Keratinocyte (primary cell): ENCODE results near the gene CCDC146. TPM values are rescaled to one million over a fixed set of nuclear protein-coding genes. Genes with fewer than 3 reads are reported as not detected.

Experiments
- DNase-seq: peaks from one replicate; pipeline ENCODE4 v3.0.0-alpha.2; 2011; ENCODE audit warnings: low read depth, missing footprints, low spot score
- FAIRE-seq: peaks from 2 replicates; lab custom pipeline; 2011; peaks lifted over from hg19 to GRCh38; lab: Jason Lieb, UNC
- H2AFZ ChIP-seq: 2 replicates; pipeline ENCODE4 v1.6.0; 2012; ENCODE audit warnings: low read length, control low read depth, inconsistent platforms; ENCODE audit not compliant: control insufficient read depth
- H3K27ac ChIP-seq: 2 replicates; pipeline ENCODE4 v1.5.1; 2011; ENCODE audit warnings: low read length; ENCODE audit not compliant: control insufficient read depth, insufficient read depth
- H3K27me3 ChIP-seq: 3 replicates; pipeline ENCODE4 v1.6.0; 2011; ENCODE audit warnings: low read length; ENCODE audit not compliant: control insufficient read depth, insufficient read depth; ENCODE audit errors: extremely low read depth
- H3K36me3 ChIP-seq, 2 experiments: 2 replicates in 1 of 2; 3 replicates in 1 of 2; pipeline ENCODE4 v1.5.1; 2011; ENCODE audit warnings: low read length in 2 of 2, mild to moderate bottlenecking in 1 of 2; ENCODE audit not compliant: control insufficient read depth in 2 of 2, insufficient read depth in 2 of 2; ENCODE audit errors: extremely low read depth in 1 of 2
- H3K4me1 ChIP-seq: 3 replicates; pipeline ENCODE4 v1.5.1; 2011; ENCODE audit warnings: low read length; ENCODE audit not compliant: control insufficient read depth, insufficient read depth; ENCODE audit errors: extremely low read depth
- H3K4me2 ChIP-seq: 3 replicates; pipeline ENCODE4 v1.6.0; 2011; ENCODE audit warnings: low read depth, low read length; ENCODE audit not compliant: control insufficient read depth, insufficient read depth; ENCODE audit errors: extremely low read depth
- H3K4me3 ChIP-seq, 3 experiments: fragments of 200-600 bp in 1 of 3; sonication (generic) in 1 of 3; 2 replicates in 2 of 3; 3 replicates in 1 of 3; pipeline ENCODE4 v1.5.1; 2011 to 2016; ENCODE audit warnings: low read length in 3 of 3, mild to moderate bottlenecking in 3 of 3, control low read depth in 2 of 3, inconsistent platforms in 1 of 3, low read depth in 1 of 3, mixed read lengths in 1 of 3, mixed run types in 1 of 3, moderate library complexity in 1 of 3; ENCODE audit not compliant: control insufficient read depth in 2 of 3, insufficient read depth in 2 of 3; ENCODE audit errors: extremely low read depth in 1 of 3
- H3K79me2 ChIP-seq: 2 replicates; pipeline ENCODE4 v1.6.0; 2012; ENCODE audit warnings: low read length; ENCODE audit not compliant: control insufficient read depth, insufficient read depth
- H3K9ac ChIP-seq: 3 replicates; pipeline ENCODE4 v1.6.0; 2011; ENCODE audit warnings: low read length; ENCODE audit not compliant: control insufficient read depth, insufficient read depth; ENCODE audit errors: extremely low read depth
- H3K9me1 ChIP-seq: 3 replicates; pipeline ENCODE4 v1.6.0; 2011; ENCODE audit warnings: low read length; ENCODE audit not compliant: control insufficient read depth, insufficient read depth; ENCODE audit errors: extremely low read depth
- H3K9me3 ChIP-seq: 2 replicates; pipeline ENCODE4 v1.5.1; 2012; ENCODE audit warnings: low read depth, low read length; ENCODE audit not compliant: control insufficient read depth
- H4K20me1 ChIP-seq: 3 replicates; pipeline ENCODE4 v1.6.0; 2011; ENCODE audit warnings: low read length; ENCODE audit not compliant: control insufficient read depth, insufficient read depth; ENCODE audit errors: extremely low read depth
- EZH2 ChIP-seq: IDR thresholded peaks from one replicate; pipeline ENCODE4 v1.6.1; 2012; ENCODE audit warnings: inconsistent platforms, mild to moderate bottlenecking, low read length, moderate library complexity
- dilution Hi-C: fragments of 300-500 bp; cut with MboI; formaldehyde crosslinking; loops from one replicate; pipeline ENCODE4 v1.7.0; 2020; ENCODE audit warnings: low sequenced_read_pairs; ENCODE audit not compliant: extremely low pct_ligation_motif_present
- polyA plus RNA-seq, 5 experiments: library from polyadenylated mRNA; depleted of rRNA in 3 of 5; stranded (reverse) in 3 of 5; stranded (forward) in 1 of 5; unstranded in 1 of 5; fragments of >200 nt; gene quantifications; 1 replicate in 1 of 5; 2 replicates in 3 of 5; 3 replicates in 1 of 5; pipeline versions ENCODE4 v1.2.1 to v1.2.3, GENCODE V29; 2011 to 2012; ENCODE audit warnings: missing spikeins in 2 of 5, low read depth in 1 of 5, low replicate concordance in 1 of 5
- TF ChIP-seq, protein P1 (sequence below), 3 experiments: IDR thresholded peaks in 1 of 3; conservative IDR thresholded peaks in 1 of 3; optimal IDR thresholded peaks in 1 of 3; 2 replicates in 2 of 3; 3 replicates in 1 of 3; pipeline versions ENCODE3 to v1.5.1; 2011; ENCODE audit warnings: low read length in 3 of 3, mild to moderate bottlenecking in 3 of 3, moderate library complexity in 2 of 3, control low read depth in 1 of 3, inconsistent platforms in 1 of 3; ENCODE audit not compliant: insufficient read depth in 2 of 3; ENCODE audit errors: extremely low read depth in 1 of 3

CCDC146 gene
- polyA plus RNA-seq, 1 donor (not counting 4 experiments of a cell fraction or from before 2014, with no cell fraction given): 5.7 TPM

DNA sequence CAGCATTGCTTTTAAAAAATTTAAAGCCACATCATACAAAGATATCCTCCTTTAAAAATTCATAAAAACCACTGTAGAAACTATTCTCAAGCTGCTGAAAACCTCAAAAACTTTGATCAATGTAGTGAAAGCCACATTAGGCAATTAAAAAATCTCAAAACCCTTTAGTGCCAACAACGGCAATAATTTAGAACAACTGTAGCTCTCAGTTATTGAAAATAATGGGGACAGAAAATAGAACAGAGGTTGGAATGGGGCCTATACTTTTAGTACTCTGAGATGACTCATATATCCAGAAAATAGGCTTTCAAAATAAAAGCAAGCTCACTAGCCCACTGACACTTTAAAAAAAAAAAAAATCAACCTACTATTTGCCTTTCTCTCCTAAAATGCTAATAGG lies 206.3 kb downstream of the CCDC146 start:
- Histone ChIP-seq H3K4me3 (no peak overlapping the region), H4K20me1 (no peaks in the 10 kb centered on the region), H3K4me2 (peak overlapping the region; percentile 61), H3K27ac (peak overlapping the region; percentile 19), H3K9ac (peak overlapping the region; percentile 0), H2AFZ (no peak overlapping the region), H3K27me3 (no peaks in the 10 kb centered on the region), H3K9me1 (peaks cover 3% of the 10 kb centered on the region), H3K9me3 (no peaks in the 10 kb centered on the region), H3K79me2 (no peaks in the 10 kb centered on the region), H3K4me1 (peaks cover 48% of the 10 kb centered on the region), H3K36me3 (no peaks in the 10 kb centered on the region)
- FAIRE-seq: no peak
- TF ChIP-seq, protein P1, sequence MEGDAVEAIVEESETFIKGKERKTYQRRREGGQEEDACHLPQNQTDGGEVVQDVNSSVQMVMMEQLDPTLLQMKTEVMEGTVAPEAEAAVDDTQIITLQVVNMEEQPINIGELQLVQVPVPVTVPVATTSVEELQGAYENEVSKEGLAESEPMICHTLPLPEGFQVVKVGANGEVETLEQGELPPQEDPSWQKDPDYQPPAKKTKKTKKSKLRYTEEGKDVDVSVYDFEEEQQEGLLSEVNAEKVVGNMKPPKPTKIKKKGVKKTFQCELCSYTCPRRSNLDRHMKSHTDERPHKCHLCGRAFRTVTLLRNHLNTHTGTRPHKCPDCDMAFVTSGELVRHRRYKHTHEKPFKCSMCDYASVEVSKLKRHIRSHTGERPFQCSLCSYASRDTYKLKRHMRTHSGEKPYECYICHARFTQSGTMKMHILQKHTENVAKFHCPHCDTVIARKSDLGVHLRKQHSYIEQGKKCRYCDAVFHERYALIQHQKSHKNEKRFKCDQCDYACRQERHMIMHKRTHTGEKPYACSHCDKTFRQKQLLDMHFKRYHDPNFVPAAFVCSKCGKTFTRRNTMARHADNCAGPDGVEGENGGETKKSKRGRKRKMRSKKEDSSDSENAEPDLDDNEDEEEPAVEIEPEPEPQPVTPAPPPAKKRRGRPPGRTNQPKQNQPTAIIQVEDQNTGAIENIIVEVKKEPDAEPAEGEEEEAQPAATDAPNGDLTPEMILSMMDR (optimal IDR thresholded peaks at IDR 0.05 in 1 of 3, IDR thresholded peaks at IDR 0.05 in 1 of 3, conservative IDR thresholded peaks at IDR 0.05 in 1 of 3; ENCODE audit: extremely low read depth in 1 of 3, insufficient read depth in 2 of 3, low read length in 3 of 3): no peak
- TF ChIP-seq EZH2: no peak
- DNase-seq: no peak
- dilution Hi-C loops: no loop called here

DNA sequence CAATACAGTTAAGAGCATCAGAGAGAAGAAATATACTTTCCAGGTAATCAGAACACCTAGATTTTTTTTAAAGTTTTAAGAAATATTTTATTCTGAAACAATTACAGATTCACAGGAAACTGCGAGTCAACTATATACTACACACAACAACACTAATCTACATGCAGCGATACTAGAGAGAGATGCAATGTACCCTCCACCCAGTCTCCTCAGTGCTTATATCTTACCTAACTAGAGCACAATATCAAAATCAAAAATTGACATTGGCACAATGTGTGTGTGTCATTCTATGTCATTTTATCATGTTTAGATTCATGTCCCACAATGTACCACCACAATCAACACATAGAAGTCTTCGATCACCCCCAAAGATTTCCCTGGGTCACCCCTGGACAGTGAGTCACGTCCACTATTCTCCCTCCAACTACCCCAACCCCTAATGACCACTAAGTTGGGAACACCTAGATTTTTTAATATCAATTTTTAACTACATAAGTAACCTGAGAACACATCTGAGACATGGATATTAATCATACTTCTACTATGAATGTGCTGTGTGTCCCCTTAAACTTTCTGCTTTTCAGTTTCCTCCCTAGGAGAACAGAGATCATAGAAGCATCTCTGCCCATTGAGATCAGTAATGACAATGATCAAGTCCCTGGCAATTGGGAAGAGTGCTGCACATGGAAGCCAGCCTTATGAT lies 207.2 kb downstream of the CCDC146 start:
- H4K20me1 ChIP-seq: no peaks in the 10 kb centered on the region
- DNase-seq (no peak), FAIRE-seq (no peak)
- no peak overlapping the region for H3K9ac ChIP-seq
- dilution Hi-C loops: no loop called here
- no peak overlapping the region for H3K27ac ChIP-seq
- no peaks in the 10 kb centered on the region for H3K36me3 ChIP-seq
- TF ChIP-seq, protein P1 (optimal IDR thresholded peaks at IDR 0.05 in 1 of 3, IDR thresholded peaks at IDR 0.05 in 1 of 3, conservative IDR thresholded peaks at IDR 0.05 in 1 of 3; ENCODE audit: extremely low read depth in 1 of 3, insufficient read depth in 2 of 3, low read length in 3 of 3): no peak
- TF ChIP-seq EZH2: no peak
- H3K27me3 ChIP-seq: no peaks in the 10 kb centered on the region
- H3K4me1 ChIP-seq: peaks cover 48% of the 10 kb centered on the region
- H2AFZ ChIP-seq: no peak overlapping the region
- H3K4me2 ChIP-seq: no peak overlapping the region
- H3K9me1 ChIP-seq: peaks cover 3% of the 10 kb centered on the region
- no peaks in the 10 kb centered on the region for H3K9me3 ChIP-seq
- no peak overlapping the region for H3K4me3 ChIP-seq
- no peaks in the 10 kb centered on the region for H3K79me2 ChIP-seq
